HCT116 (cell line): Measurements from ENCODE around the gene HMGB1. TPM values are rescaled to one million over a fixed set of nuclear protein-coding genes. Genes with fewer than 3 reads are reported as not detected.
"Not testable (repeated sequence)": the region's sequence is repeated elsewhere in the genome, so short reads cannot be mapped to it uniquely, and the experiment has no call there.

Experiments used
- ATAC-seq: fragments of 200-7000 bp; cut with Tn5 transposase; 2 replicates; pipeline ENCODE4 v1.9.1; 2020; ENCODE audit warnings: mild to moderate bottlenecking, moderate library complexity
- BruUV-seq: library from RNA; stranded (reverse); fragments of 400-500 nt; replicated peaks from 2 replicates; lab custom pipeline; 2021; lab: Mats Ljungman, UMichigan
- CTCF ChIA-PET: fragments of 300-600 bp; sonication (Branson Sonifier 250); formaldehyde crosslinking; loops from one replicate; lab custom pipeline; 2021; ENCODE audit warnings: antibody characterized with exemption; lab: Charles Lee
- POLR2A ChIA-PET: fragments of 300-600, 350-600 bp; sonication (Branson Sonifier 250); formaldehyde crosslinking; loops from one replicate; lab custom pipeline; 2021; ENCODE audit warnings: antibody characterized with exemption; lab: Charles Lee
- RAD21 ChIA-PET, 2 experiments: fragments of 300-600 bp; sonication (Branson Sonifier 250); formaldehyde crosslinking; loops; one replicate each; lab custom pipeline; 2023; ENCODE audit warnings: low total read pairs in 2 of 2; ENCODE audit not compliant: uncharacterized antibody in 2 of 2, unreplicated experiment in 2 of 2, low non-redundant PET in 1 of 2; lab: Charles Lee
- DNase-seq: peaks from one replicate; pipeline ENCODE4 v3.0.0-alpha.2; 2010; ENCODE audit warnings: low read depth, low spot score
- H2AFZ ChIP-seq: fragments of 200-600 bp; shearing (Covaris generic), sonication (generic); 2 replicates; pipeline ENCODE4 v1.6.1; 2017; ENCODE audit warnings: low read depth, mixed run types, mixed read lengths, antibody characterized with exemption, low read length; ENCODE audit not compliant: poor library complexity, severe bottlenecking
- H3K27ac ChIP-seq: 2 replicates; pipeline ENCODE4 v1.5.1; 2012; ENCODE audit warnings: low read depth, low read length
- H3K27me3 ChIP-seq: fragments of 200-600 bp; sonication (generic); 2 replicates; pipeline ENCODE4 v1.6.1; 2016; ENCODE audit warnings: mixed run types, low read length, mixed read lengths; ENCODE audit not compliant: insufficient read depth
- H3K36me3 ChIP-seq, 2 experiments: fragments of 200-500 bp in 1 of 2; fragments of 200-600 bp in 1 of 2; sonication (Bioruptor generic) in 1 of 2; sonication (generic) in 1 of 2; 2 replicates each; pipeline versions ENCODE4 v1.5.1 to v1.6.1; 2014 to 2016; ENCODE audit warnings: low read length in 2 of 2, inconsistent platforms in 1 of 2, mixed read lengths in 1 of 2, mixed run types in 1 of 2; ENCODE audit not compliant: insufficient read depth in 2 of 2, control insufficient read depth in 1 of 2
- H3K4me1 ChIP-seq, 2 experiments: fragments of 200-600 bp in 1 of 2; sonication (generic) in 1 of 2; 2 replicates each; pipeline versions ENCODE4 v1.5.1 to v1.6.1; 2012 to 2017; ENCODE audit warnings: low read length in 2 of 2, inconsistent platforms in 1 of 2, mild to moderate bottlenecking in 1 of 2, mixed read lengths in 1 of 2, mixed run types in 1 of 2, moderate library complexity in 1 of 2; ENCODE audit not compliant: insufficient read depth in 2 of 2, control insufficient read depth in 1 of 2
- H3K4me2 ChIP-seq: fragments of 200-600 bp; sonication (generic); 2 replicates; pipeline ENCODE4 v1.6.1; 2017; ENCODE audit warnings: mixed run types, low read length, mixed read lengths
- H3K4me3 ChIP-seq, 2 experiments: fragments of 200-600 bp in 1 of 2; sonication (generic) in 1 of 2; replicated peaks in 1 of 2; 2 replicates each; pipeline ENCODE4 v1.5.1; 2011 to 2016; ENCODE audit warnings: low read length in 2 of 2, control low read depth in 1 of 2, low read depth in 1 of 2, mild to moderate bottlenecking in 1 of 2, mixed read lengths in 1 of 2, mixed run types in 1 of 2
- H3K79me2 ChIP-seq: fragments of 200-600 bp; sonication (generic); 2 replicates; pipeline ENCODE4 v1.6.1; 2017; ENCODE audit warnings: mild to moderate bottlenecking, mixed run types, low read length, moderate library complexity, mixed read lengths; ENCODE audit not compliant: insufficient read depth
- H3K9ac ChIP-seq: fragments of 200-600 bp; sonication (generic); 2 replicates; pipeline ENCODE4 v1.6.1; 2016; ENCODE audit warnings: low read length, mixed read lengths
- H3K9me2 ChIP-seq: fragments of 200-600 bp; sonication (generic), shearing (Covaris generic); 2 replicates; pipeline ENCODE4 v1.6.1; 2017; ENCODE audit warnings: mixed run types, mild to moderate bottlenecking, moderate library complexity; ENCODE audit not compliant: insufficient read depth
- H3K9me3 ChIP-seq, 2 experiments: fragments of 200-500 bp in 1 of 2; fragments of 200-600 bp in 1 of 2; sonication (Bioruptor generic) in 1 of 2; sonication (generic) in 1 of 2; 2 replicates each; pipeline ENCODE4 v1.6.1; 2014 to 2017; ENCODE audit warnings: low read length in 2 of 2, mixed read lengths in 2 of 2, inconsistent platforms in 1 of 2, low read depth in 1 of 2, mild to moderate bottlenecking in 1 of 2, mixed run types in 1 of 2, moderate library complexity in 1 of 2; ENCODE audit not compliant: control insufficient read depth in 1 of 2, insufficient read depth in 1 of 2
- H4K20me1 ChIP-seq: fragments of 200-600 bp; sonication (generic), shearing (Covaris generic); 2 replicates; pipeline ENCODE4 v1.6.1; 2017; ENCODE audit warnings: mixed run types, mild to moderate bottlenecking, moderate library complexity; ENCODE audit not compliant: insufficient read depth
- EGR1 ChIP-seq: IDR thresholded peaks from 2 replicates; pipeline ENCODE4 v1.6.1; 2012; ENCODE audit warnings: low read depth
- ELF1 ChIP-seq: IDR thresholded peaks from 2 replicates; pipeline ENCODE4 v1.6.1; 2012; ENCODE audit warnings: low read depth, borderline replicate concordance
- POLR2AphosphoS5 ChIP-seq: IDR thresholded peaks from 2 replicates; pipeline ENCODE4 v1.6.1; 2011; ENCODE audit warnings: mild to moderate bottlenecking, low read depth, low read length, moderate library complexity
- SIN3A ChIP-seq: IDR thresholded peaks from 2 replicates; pipeline ENCODE4 v1.6.1; 2012; ENCODE audit warnings: low read depth
- SP1 ChIP-seq: IDR thresholded peaks from 2 replicates; pipeline ENCODE4 v1.6.1; 2012; ENCODE audit warnings: low read depth
- TCF7L2 ChIP-seq: IDR thresholded peaks from 2 replicates; pipeline ENCODE4 v1.7.0; 2011; ENCODE audit warnings: borderline replicate concordance, inconsistent platforms; ENCODE audit not compliant: insufficient read depth, insufficient read length; ENCODE audit errors: extremely low read depth
- ZFX ChIP-seq: fragments of 450-650 bp; IDR thresholded peaks from 2 replicates; pipeline ENCODE4 v1.6.1; 2017
- ZNF274 ChIP-seq: fragments of 200-500 bp; sonication (Bioruptor generic); IDR thresholded peaks from 2 replicates; pipeline ENCODE4 v1.6.1; 2014; ENCODE audit warnings: mild to moderate bottlenecking, low read depth, low read length, inconsistent platforms
- intact Hi-C: fragments of 100-400 bp; cut with micrococcal nuclease; formaldehyde crosslinking; loops from 2 replicates; pipeline ENCODE4 v1.10.0; 2022
- total RNA-seq: library from RNA; stranded (reverse); gene quantifications from one replicate; pipeline ENCODE4 v1.2.1, GENCODE V29; 2021; ENCODE audit not compliant: unreplicated experiment

The HMGB1 gene
- total RNA-seq, 1 experiment from 2014 or later: 678 TPM

- RAD21 ChIA-PET, intact Hi-C loops, H3K9me3 ChIP-seq, H3K9ac ChIP-seq, BruUV-seq, H3K79me2 ChIP-seq, CTCF ChIA-PET, POLR2A ChIA-PET, H3K9me2 ChIP-seq, H3K4me2 ChIP-seq, H2AFZ ChIP-seq, H3K36me3 ChIP-seq, H3K4me1 ChIP-seq, H3K27ac ChIP-seq, H3K4me3 ChIP-seq, H4K20me1 ChIP-seq, H3K27me3 ChIP-seq, ATAC-seq, DNase-seq: not testable (repeated sequence)
These were observed 22.2 kb downstream of the HMGB1 start for GRCh38 chr13:30443491-30443890.

- Histone ChIP-seq H3K36me3 (no peaks in the 10 kb centered on the region), H3K4me1 (no peaks in the 10 kb centered on the region), H3K27me3 (no peaks in the 10 kb centered on the region), H3K4me3 (no peak overlapping the region), H3K9ac (no peak overlapping the region), H4K20me1 (no peaks in the 10 kb centered on the region), H2AFZ (no peak overlapping the region), H3K9me2 (no peaks in the 10 kb centered on the region), H3K27ac (no peak overlapping the region), H3K79me2 (no peaks in the 10 kb centered on the region), H3K4me2 (no peak overlapping the region), H3K9me3 (no peaks in the 10 kb centered on the region)
- intact Hi-C loops: no loop called here
- DNase-seq (no peak), ATAC-seq (no peak)
- TF ChIP-seq SP1 (no peak), ZNF274 (no peak), ZFX (no peak), POLR2AphosphoS5 (no peak), EGR1 (no peak), TCF7L2 (no peak), ELF1 (no peak), SIN3A (no peak)
- BruUV-seq: no TSS peak
- ChIA-PET POLR2A (interaction anchor here (0.6 kb wide), 1 partner anchor 21 kb away, joined by 3 read pairs; the partner anchor contains the start of gene UBE2L5), RAD21 (no interaction called here), CTCF (no interaction called here)
These were observed 22.8 kb downstream of the HMGB1 start for GRCh38 chr13:30442926-30443325.
